Sciatic nerve (tissue), 2 donors: ENCODE measurements around the gene MVB12B. TPM values are rescaled to one million over a fixed set of nuclear protein-coding genes. Genes with fewer than 3 reads are reported as not detected.

Source experiments
- ATAC-seq: fragments of 200-7000 bp; cut with Tn5 transposase; one replicate; pipeline ENCODE4 v1.9.1; 2020; ENCODE audit warnings: mild to moderate bottlenecking, moderate library complexity
- DNase-seq: peaks from one replicate; pipeline ENCODE4 v3.0.0-alpha.2; 2020; ENCODE audit warnings: low spot score
- intact Hi-C: fragments of 100-400 bp; cut with DNase I; formaldehyde crosslinking; loops from one replicate; pipeline ENCODE4 v1.14.2; 2022
- total RNA-seq: library from RNA; stranded (reverse); fragmentation: NEBNext Ultra II Directional; extraction: Animal tissue kit (Norgen Biotek cat#: 25700); gene quantifications from one replicate; pipeline ENCODE4 v1.2.1, GENCODE V29; 2021
- donor health status: DM: no; HTN: no; CAD: no.
- donor health status: DM: no; HTN: no; CAD: no.

The MVB12B gene
- total RNA-seq, 1 donor from 2014 or later, result 65.7 TPM

GRCh38 chr9:126375386-126375785 is 48.8 kb downstream of the MVB12B start:
- ATAC-seq, result peak; percentile 83
- intact Hi-C loops, result no loop called here

GRCh38 chr9:126376311-126377175 is 49.9 kb downstream of the MVB12B start:
- intact Hi-C loops, result no loop called here
- DNase-seq, result peak; percentile 74
- peak; percentile 77 for ATAC-seq

More at GRCh38 chr9:126375386-126375785, 48.8 kb downstream of the MVB12B start:
- peak; percentile 73 for DNase-seq

GRCh38 chr9:126377176-126377509 is 50.5 kb downstream of the MVB12B start:
- DNase-seq (no peak), ATAC-seq (peak; percentile 19)
- intact Hi-C loops, result no loop called here

GRCh38 chr9:126377536-126377935 is 50.9 kb downstream of the MVB12B start:
- peak; percentile 58 for DNase-seq
- intact Hi-C loops, result no loop called here

GRCh38 chr9:126378761-126379160 is 52.1 kb downstream of the MVB12B start:
- ATAC-seq (no peak), DNase-seq (peak; percentile 25)
- intact Hi-C loops, result no loop called here

More at GRCh38 chr9:126377536-126377935, 50.9 kb downstream of the MVB12B start:
- no peak for ATAC-seq

- ATAC-seq, result no peak
- intact Hi-C loops, result no loop called here
- DNase-seq, result peak; percentile 55
Observed at GRCh38 chr9:126379661-126380360, 53.2 kb downstream of the MVB12B start.

- DNase-seq (peak; percentile 23), ATAC-seq (no peak)
- intact Hi-C loops, result no loop called here
Observed at GRCh38 chr9:126380447-126380846, 53.8 kb downstream of the MVB12B start.

- DNase-seq (no peak), ATAC-seq (no peak)
- intact Hi-C loops, result no loop called here
Observed at GRCh38 chr9:126381195-126381594, 54.6 kb downstream of the MVB12B start.

GRCh38 chr9:126383406-126384046 is 56.9 kb downstream of the MVB12B start:
- no peak for ATAC-seq
- intact Hi-C loops, result no loop called here

GRCh38 chr9:126384926-126385325 is 58.3 kb downstream of the MVB12B start:
- intact Hi-C loops, result no loop called here

More at GRCh38 chr9:126383406-126384046, 56.9 kb downstream of the MVB12B start:
- DNase-seq, result peak; percentile 6

GRCh38 chr9:126386088-126386487 is 59.5 kb downstream of the MVB12B start:
- intact Hi-C loops, result no loop called here
- DNase-seq (peak; percentile 54), ATAC-seq (peak; percentile 54)

More at GRCh38 chr9:126384926-126385325, 58.3 kb downstream of the MVB12B start:
- peak; percentile 31 for DNase-seq
- ATAC-seq, result no peak

GRCh38 chr9:126386776-126387175 is 60.1 kb downstream of the MVB12B start:
- ATAC-seq (no peak), DNase-seq (peak; percentile 10)
- intact Hi-C loops, result no loop called here

- ATAC-seq (no peak), DNase-seq (no peak)
- intact Hi-C loops, result no loop called here
Observed at GRCh38 chr9:126388964-126389708, 62.5 kb downstream of the MVB12B start.

- intact Hi-C loops, result loop anchor here (10.0 kb wide), 2 partner anchors 65 to 635 kb away; partner anchors contain the start of gene MVB12B
- no peak for DNase-seq
- ATAC-seq, result peak; percentile 61
Observed at GRCh38 chr9:126389992-126390391, 63.4 kb downstream of the MVB12B start.

- ATAC-seq (no peak), DNase-seq (no peak)
- intact Hi-C loops, result loop anchor here (10.0 kb wide), 2 partner anchors 66 to 636 kb away; partner anchors contain the start of gene MVB12B
Observed at GRCh38 chr9:126390923-126391322, 64.3 kb downstream of the MVB12B start.

- DNase-seq (no peak), ATAC-seq (no peak)
- intact Hi-C loops, result loop anchor here (10.0 kb wide), 2 partner anchors 67 to 637 kb away; partner anchors contain the start of gene MVB12B
Observed at GRCh38 chr9:126391713-126392661, 65.4 kb downstream of the MVB12B start.

- intact Hi-C loops, result loop anchor here (10.0 kb wide), 2 partner anchors 68 to 638 kb away; partner anchors contain the start of gene MVB12B
- DNase-seq (no peak), ATAC-seq (peak; percentile 40)
Observed at GRCh38 chr9:126392662-126393371, 66.2 kb downstream of the MVB12B start.
